Naive B cell (primary cell): ENCODE measurements around the gene SDCBP2. TPM values are rescaled to one million over a fixed set of nuclear protein-coding genes. Genes with fewer than 3 reads are reported as not detected.
A peak's percentile ranks its signal among the peaks of the same experiment; 100 is the strongest.

ENCODE experiments used
- ATAC-seq, 2 donors: fragments of 150-1000 bp; cut with Tn5 transposase; 2 replicates each; pipeline ENCODE4 v1.10.0; 2021; ENCODE audit warnings: low read depth in 2 of 2, mild to moderate bottlenecking in 2 of 2, moderate library complexity in 2 of 2
- DNase-seq: peaks from one replicate; pipeline ENCODE4 v3.0.0; 2022
- H3K27ac Mint-ChIP-seq, 6 donors: one replicate each; pipeline ENCODE4 v1.8.0; 2020 to 2022; ENCODE audit warnings: mild to moderate bottlenecking in 6 of 6, mixed read lengths in 6 of 6, moderate library complexity in 5 of 6, inconsistent platforms in 2 of 6
- H3K27me3 Mint-ChIP-seq, 3 donors: one replicate each; pipeline ENCODE4 v1.8.0; 2021 to 2022; ENCODE audit warnings: mixed read lengths in 3 of 3, mild to moderate bottlenecking in 1 of 3
- H3K36me3 Mint-ChIP-seq, 2 donors: one replicate each; pipeline ENCODE4 v1.8.0; 2020 to 2022; ENCODE audit warnings: mixed read lengths in 2 of 2, inconsistent platforms in 1 of 2, mild to moderate bottlenecking in 1 of 2
- H3K4me1 Mint-ChIP-seq, 3 donors: one replicate each; pipeline ENCODE4 v1.8.0; 2020 to 2022; ENCODE audit warnings: mixed read lengths in 3 of 3, inconsistent platforms in 1 of 3, mild to moderate bottlenecking in 1 of 3, moderate library complexity in 1 of 3
- H3K4me3 Mint-ChIP-seq, 8 donors: one replicate each; pipeline ENCODE4 v1.8.0; 2020 to 2022; ENCODE audit warnings: mild to moderate bottlenecking in 8 of 8, mixed read lengths in 8 of 8, moderate library complexity in 8 of 8, inconsistent platforms in 2 of 8
- H3K9me3 Mint-ChIP-seq, 7 donors: one replicate each; pipeline ENCODE4 v1.8.0; 2020 to 2022; ENCODE audit warnings: mixed read lengths in 7 of 7, mild to moderate bottlenecking in 5 of 7, inconsistent platforms in 2 of 7, moderate library complexity in 1 of 7
- polyA plus RNA-seq, 6 donors: library from polyadenylated mRNA; unstranded; fragments of 300-500 nt; fragmentation: Illumina TruSeq; gene quantifications; one replicate each; pipeline ENCODE4 v1.2.3, GENCODE V29; 2021; ENCODE audit warnings: low read depth in 6 of 6

Gene SDCBP2
- polyA plus RNA-seq, 6 donors from 2014 or later: 0.60 to 1.4 (median 0.96) TPM; not detected in 1

- ATAC-seq (no peak), DNase-seq (no peak)
- H3K4me3 Mint-ChIP-seq: no peak overlapping the region
- no peaks in the 10 kb centered on the region for H3K9me3 Mint-ChIP-seq
- peaks cover 9 to 22% (median 20%) of the 10 kb centered on the region in 3 donors for H3K4me1 Mint-ChIP-seq
- peaks cover 6 to 11% of the 10 kb centered on the region in 2 donors for H3K36me3 Mint-ChIP-seq
- no peaks in the 10 kb centered on the region for H3K27me3 Mint-ChIP-seq
- H3K27ac Mint-ChIP-seq: peak overlapping the region in 2 of 6 donors; percentile 34 to 49
These were observed 41.7 kb upstream of the SDCBP2 start for GRCh38 chr20:1370548-1371110.

DNA sequence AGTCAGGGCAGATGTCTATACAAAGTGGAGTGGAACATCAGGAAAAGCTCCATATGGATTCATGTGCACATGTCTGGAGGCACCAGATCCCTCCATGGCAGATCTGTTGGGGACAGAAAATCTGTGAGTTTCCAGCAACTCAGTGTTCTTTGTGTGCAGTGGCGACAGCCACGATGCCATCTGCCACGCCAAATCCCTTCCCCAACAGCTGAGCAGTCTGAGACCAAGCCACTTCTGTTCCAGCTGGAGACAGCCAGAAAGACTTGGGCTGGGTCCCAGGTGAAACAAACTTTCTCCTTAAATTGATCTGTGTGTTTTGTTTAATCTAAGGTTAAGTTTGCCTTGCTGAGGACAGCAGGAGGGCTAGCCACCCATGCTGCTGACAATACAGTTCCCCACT lies 41.0 kb upstream of the SDCBP2 start:
- Mint-ChIP-seq H3K27ac (peak overlapping the region in 2 of 6 donors; percentile 48 to 57), H3K4me3 (no peak overlapping the region), H3K27me3 (no peaks in the 10 kb centered on the region), H3K4me1 (peaks cover 8 to 23% (median 20%) of the 10 kb centered on the region in 3 donors), H3K9me3 (no peaks in the 10 kb centered on the region), H3K36me3 (peaks cover 6 to 16% of the 10 kb centered on the region in 2 donors)
- no peak for DNase-seq
- ATAC-seq: no peak

- peaks cover 12 to 31% (median 24%) of the 10 kb centered on the region in 3 donors for H3K4me1 Mint-ChIP-seq
- no peak for ATAC-seq
- peaks cover 6 to 18% of the 10 kb centered on the region in 2 donors for H3K36me3 Mint-ChIP-seq
- H3K9me3 Mint-ChIP-seq: no peaks in the 10 kb centered on the region
- no peak for DNase-seq
- H3K27ac Mint-ChIP-seq: peak overlapping the region; percentile 3 to 85 (median 64)
- no peaks in the 10 kb centered on the region for H3K27me3 Mint-ChIP-seq
- H3K4me3 Mint-ChIP-seq: no peak overlapping the region
These were observed 39.7 kb upstream of the SDCBP2 start for GRCh38 chr20:1368448-1369199.

DNA sequence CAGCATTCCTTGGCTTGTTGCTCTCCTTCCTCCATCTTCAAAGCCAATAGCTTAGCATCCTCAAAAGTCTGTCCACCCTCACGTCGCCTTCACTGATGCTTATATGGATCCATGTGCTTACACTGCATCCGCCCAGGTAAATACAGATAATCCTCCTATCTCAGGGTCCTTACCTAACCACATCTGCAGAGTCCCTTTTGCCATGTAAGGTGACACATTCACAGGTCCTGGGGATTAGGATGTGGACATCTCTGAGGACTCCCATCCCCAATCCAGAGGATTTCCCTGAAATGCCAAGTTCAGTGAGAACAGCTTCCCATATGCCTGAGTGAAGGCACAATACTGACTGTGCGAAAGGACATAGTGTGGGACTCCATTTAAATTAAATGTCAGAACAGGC lies 38.5 kb upstream of the SDCBP2 start:
- DNase-seq (no peak), ATAC-seq (no peak)
- peak overlapping the region in 3 of 6 donors; percentile 48 to 78 (median 74) for H3K27ac Mint-ChIP-seq
- H3K9me3 Mint-ChIP-seq: no peaks in the 10 kb centered on the region
- H3K4me3 Mint-ChIP-seq: peak overlapping the region in 1 of 8 donors; percentile 11
- H3K27me3 Mint-ChIP-seq: no peaks in the 10 kb centered on the region
- peaks cover 6 to 26% of the 10 kb centered on the region in 2 donors for H3K36me3 Mint-ChIP-seq
- H3K4me1 Mint-ChIP-seq: peaks cover 16 to 37% (median 31%) of the 10 kb centered on the region in 3 donors

- Mint-ChIP-seq H3K4me3 (no peak overlapping the region), H3K27me3 (no peaks in the 10 kb centered on the region), H3K36me3 (peaks cover 16 to 26% of the 10 kb centered on the region in 2 donors), H3K27ac (peak overlapping the region in 4 of 6 donors; percentile 40 to 87 (median 69)), H3K9me3 (no peaks in the 10 kb centered on the region), H3K4me1 (peaks cover 15 to 32% (median 26%) of the 10 kb centered on the region in 3 donors)
- no peak for ATAC-seq
- no peak for DNase-seq
These were observed 35.2 kb upstream of the SDCBP2 start for GRCh38 chr20:1364106-1364505.

DNA sequence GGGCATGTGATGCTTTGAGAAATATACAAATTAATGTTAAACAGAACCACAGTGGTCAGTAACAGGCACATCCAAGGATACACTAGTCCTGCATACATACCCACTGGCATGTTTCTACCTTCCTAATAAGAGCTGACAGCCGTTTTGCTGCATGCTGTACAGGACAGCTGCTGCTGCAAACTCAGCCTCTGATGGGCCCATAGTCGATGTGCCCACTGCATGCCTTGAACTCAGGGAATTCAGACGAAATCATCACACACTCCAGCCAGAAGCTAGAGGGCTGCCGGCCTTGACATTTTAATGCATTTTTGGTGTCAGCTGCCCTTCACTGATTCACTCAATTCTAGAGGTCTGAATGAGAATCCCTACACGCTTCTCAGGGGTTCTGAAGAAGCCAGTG lies 34.6 kb upstream of the SDCBP2 start:
- H3K9me3 Mint-ChIP-seq: no peaks in the 10 kb centered on the region

DNA sequence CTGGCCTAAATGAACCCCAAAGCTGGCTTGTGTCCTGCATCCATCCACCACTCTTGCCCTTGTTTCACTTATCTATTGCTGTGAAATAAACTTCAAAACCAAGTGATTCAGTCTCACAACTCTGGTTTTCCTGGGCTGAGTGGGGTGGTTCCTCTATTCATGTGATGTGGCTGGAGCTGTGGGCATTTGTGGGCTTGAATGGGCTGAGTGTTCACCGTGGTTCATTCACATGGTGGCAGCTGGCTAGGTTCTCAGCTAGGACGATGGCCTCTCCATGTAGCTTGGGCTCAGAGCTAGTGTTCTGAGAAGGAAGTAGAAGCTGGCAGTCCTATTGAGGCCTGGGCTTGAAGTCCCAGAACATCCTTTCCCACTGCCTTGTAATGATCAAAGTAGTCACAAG lies 33.5 kb upstream of the SDCBP2 start:
- Mint-ChIP-seq H3K27ac (peak overlapping the region in 2 of 6 donors; percentile 72 to 83), H3K36me3 (peaks cover 13 to 19% of the 10 kb centered on the region in 2 donors), H3K27me3 (no peaks in the 10 kb centered on the region), H3K4me3 (no peak overlapping the region), H3K4me1 (peaks cover 20 to 30% (median 26%) of the 10 kb centered on the region in 3 donors), H3K9me3 (no peaks in the 10 kb centered on the region)
- ATAC-seq (no peak), DNase-seq (no peak)

More for the DNA sequence above, 34.6 kb upstream of the SDCBP2 start:
- DNase-seq (no peak), ATAC-seq (no peak)
- H3K4me3 Mint-ChIP-seq: peak overlapping the region in 1 of 8 donors; percentile 20
- peaks cover 15 to 29% (median 27%) of the 10 kb centered on the region in 3 donors for H3K4me1 Mint-ChIP-seq
- H3K27ac Mint-ChIP-seq: peak overlapping the region in 1 of 6 donors; percentile 83
- peaks cover 16 to 26% of the 10 kb centered on the region in 2 donors for H3K36me3 Mint-ChIP-seq
- H3K27me3 Mint-ChIP-seq: no peaks in the 10 kb centered on the region

GRCh38 chr20:1360094-1360846 lies 31.3 kb upstream of the SDCBP2 start:
- DNase-seq (no peak), ATAC-seq (no peak)
- no peak overlapping the region for H3K4me3 Mint-ChIP-seq
- H3K27ac Mint-ChIP-seq: peak overlapping the region in 1 of 6 donors; percentile 5
- peaks cover 14 to 18% of the 10 kb centered on the region in 2 donors for H3K36me3 Mint-ChIP-seq
- peaks cover 20 to 26% (median 20%) of the 10 kb centered on the region in 3 donors for H3K4me1 Mint-ChIP-seq
- no peaks in the 10 kb centered on the region for H3K9me3 Mint-ChIP-seq
- no peaks in the 10 kb centered on the region for H3K27me3 Mint-ChIP-seq

GRCh38 chr20:1357921-1358671 lies 29.2 kb upstream of the SDCBP2 start:
- peaks cover 3 to 12% (median 10%) of the 10 kb centered on the region in 3 donors for H3K4me1 Mint-ChIP-seq
- DNase-seq: no peak
- peaks cover 20 to 32% of the 10 kb centered on the region in 2 donors for H3K36me3 Mint-ChIP-seq
- H3K27ac Mint-ChIP-seq: peak overlapping the region in 2 of 6 donors; percentile 28 to 70
- ATAC-seq: no peak
- H3K9me3 Mint-ChIP-seq: peaks cover 0 to 7% (median 0%) of the 10 kb centered on the region in 7 donors
- no peak overlapping the region for H3K4me3 Mint-ChIP-seq
- H3K27me3 Mint-ChIP-seq: no peaks in the 10 kb centered on the region

GRCh38 chr20:1353956-1354355 lies 25.0 kb upstream of the SDCBP2 start:
- no peak for DNase-seq
- H3K9me3 Mint-ChIP-seq: peaks cover 0 to 14% (median 5%) of the 10 kb centered on the region in 7 donors
- H3K27ac Mint-ChIP-seq: no peak overlapping the region
- H3K4me1 Mint-ChIP-seq: peaks cover 6 to 16% (median 7%) of the 10 kb centered on the region in 3 donors
- H3K4me3 Mint-ChIP-seq: no peak overlapping the region
- peaks cover 40 to 49% of the 10 kb centered on the region in 2 donors for H3K36me3 Mint-ChIP-seq
- no peak for ATAC-seq
- no peaks in the 10 kb centered on the region for H3K27me3 Mint-ChIP-seq

GRCh38 chr20:1346315-1346969 lies 17.5 kb upstream of the SDCBP2 start:
- Mint-ChIP-seq H3K36me3 (peaks cover 12 to 16% of the 10 kb centered on the region in 2 donors), H3K27me3 (no peaks in the 10 kb centered on the region), H3K4me1 (peaks cover 4 to 14% (median 6%) of the 10 kb centered on the region in 3 donors), H3K4me3 (no peak overlapping the region), H3K27ac (no peak overlapping the region), H3K9me3 (peaks cover 0 to 22% (median 13%) of the 10 kb centered on the region in 7 donors)
- DNase-seq (no peak), ATAC-seq (no peak)

- DNase-seq: no peak
- H3K4me3 Mint-ChIP-seq: no peak overlapping the region
- H3K4me1 Mint-ChIP-seq: peaks cover 4 to 14% (median 6%) of the 10 kb centered on the region in 3 donors
- peaks cover 5 to 9% of the 10 kb centered on the region in 2 donors for H3K36me3 Mint-ChIP-seq
- no peaks in the 10 kb centered on the region for H3K27me3 Mint-ChIP-seq
- no peak overlapping the region for H3K27ac Mint-ChIP-seq
- peaks cover 0 to 21% (median 13%) of the 10 kb centered on the region in 7 donors for H3K9me3 Mint-ChIP-seq
- ATAC-seq: no peak
These were observed 16.8 kb upstream of the SDCBP2 start for GRCh38 chr20:1345756-1346093.
